ENCODE results near the gene PGAM4. TPM values are rescaled to one million over a fixed set of nuclear protein-coding genes. Genes with fewer than 3 reads are reported as not detected.
"Not testable (repeated sequence)": the region's sequence is repeated elsewhere in the genome, so short reads cannot be mapped to it uniquely, and the experiment has no call there.

PGAM4 gene
- total RNA-seq, result not detected
- long read RNA-seq, result 0 reads

- no peak for DNase-seq (ENCODE audit: low spot score)
Measured at GRCh38 chrX:77969538-77969937, at the start of gene PGAM4. Gene PGAM4 (minus strand): TSS chrX:77969638. CDS start chrX:77969638, 0 bp downstream.

DNA sequence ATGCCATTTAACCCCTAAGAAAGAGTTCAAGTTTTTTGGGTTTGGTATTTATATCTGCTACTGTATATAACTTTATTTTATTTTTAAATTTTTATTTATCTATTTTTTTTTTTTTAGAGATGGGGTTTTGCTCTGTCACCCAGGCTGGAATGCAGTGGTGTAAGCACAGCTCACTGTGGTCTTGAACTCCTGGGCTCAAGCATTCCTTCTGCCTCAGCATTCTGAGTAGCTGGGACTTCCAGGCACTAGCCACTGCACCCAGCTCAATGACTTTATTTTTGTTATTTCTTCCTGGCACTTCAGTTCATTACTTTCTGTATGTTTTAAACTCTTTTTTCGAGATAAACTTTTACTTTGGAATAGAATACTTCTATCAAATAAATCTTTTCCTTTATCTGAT lies 42.4 kb upstream of the PGAM4 start:
- DNase-seq (ENCODE audit: low spot score), result no peak

DNA sequence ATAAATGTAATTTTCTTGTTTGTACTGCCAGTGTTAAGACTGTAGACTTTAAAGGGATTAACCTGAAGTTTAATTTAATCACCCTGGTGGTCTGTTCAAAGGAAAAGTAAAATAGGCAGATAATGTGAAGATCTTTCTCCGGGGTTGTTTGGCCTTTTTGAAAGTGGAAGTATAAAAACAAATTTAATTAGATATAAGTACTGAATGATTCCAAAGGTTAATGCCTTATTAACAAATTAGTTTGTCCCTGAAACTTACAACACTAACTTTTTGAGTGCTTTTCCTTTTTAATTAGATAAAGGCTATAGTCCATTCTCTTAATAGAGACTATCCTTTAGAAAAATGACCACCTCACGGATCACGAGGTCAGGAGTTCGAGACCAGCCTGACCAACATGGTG lies 10.4 kb upstream of the PGAM4 start:
- DNase-seq (ENCODE audit: low spot score), result no peak

- no peak for DNase-seq (ENCODE audit: low spot score)
Measured at GRCh38 chrX:77977518-77977917, 8.1 kb upstream of the PGAM4 start.

GRCh38 chrX:77977095-77977494 lies 7.7 kb upstream of the PGAM4 start:
- DNase-seq (ENCODE audit: low spot score), result no peak

GRCh38 chrX:77975755-77976154 lies 6.3 kb upstream of the PGAM4 start:
- no peak for DNase-seq (ENCODE audit: low spot score)

GRCh38 chrX:77967631-77968030 lies 1.8 kb downstream of the PGAM4 start:
- DNase-seq (ENCODE audit: low spot score), result no peak

DNA sequence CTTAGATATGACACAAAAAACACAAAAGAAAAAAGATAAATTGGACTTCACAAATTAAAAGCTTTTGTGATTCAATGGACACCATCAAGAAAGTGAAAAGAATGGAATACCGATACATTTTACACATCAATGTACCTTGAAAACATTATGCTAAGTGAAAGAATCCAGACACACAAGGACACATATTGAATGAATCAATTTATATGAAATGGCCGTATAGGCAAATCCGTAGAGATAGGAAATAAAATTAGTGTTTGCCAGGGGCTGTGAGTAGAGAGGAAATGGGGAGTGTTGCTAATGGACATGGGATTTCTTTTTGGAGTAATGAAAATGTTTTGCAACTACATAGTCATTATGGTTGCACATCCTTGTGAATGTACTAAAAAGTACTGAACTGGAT lies 3.1 kb downstream of the PGAM4 start:
- no peak for DNase-seq (ENCODE audit: low spot score)

- DNase-seq (ENCODE audit: low spot score), result no peak
Measured at GRCh38 chrX:77962068-77962902, 7.2 kb downstream of the PGAM4 start.

GRCh38 chrX:77961063-77961462 lies 8.4 kb downstream of the PGAM4 start:
- no peak for DNase-seq (ENCODE audit: low spot score)

DNA sequence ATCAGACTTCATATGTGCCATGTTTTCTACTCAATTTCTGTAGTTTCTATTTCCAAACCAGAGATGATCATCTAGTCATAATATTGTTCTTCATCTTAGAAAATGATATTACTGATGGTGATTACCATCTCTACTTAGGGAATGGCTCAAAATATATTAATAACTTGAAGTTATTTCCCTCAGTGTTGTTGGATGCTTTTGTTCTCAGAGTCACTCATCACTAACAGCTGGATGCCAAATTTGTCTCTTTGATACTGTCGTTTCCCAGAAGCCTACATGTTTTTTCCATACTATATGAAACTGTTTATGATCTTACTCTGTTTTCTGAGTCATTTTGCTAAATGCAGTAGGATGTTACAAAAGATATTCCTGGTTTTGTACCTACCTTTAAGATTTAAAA lies 8.9 kb downstream of the PGAM4 start:
- no peak for DNase-seq (ENCODE audit: low spot score)

DNA sequence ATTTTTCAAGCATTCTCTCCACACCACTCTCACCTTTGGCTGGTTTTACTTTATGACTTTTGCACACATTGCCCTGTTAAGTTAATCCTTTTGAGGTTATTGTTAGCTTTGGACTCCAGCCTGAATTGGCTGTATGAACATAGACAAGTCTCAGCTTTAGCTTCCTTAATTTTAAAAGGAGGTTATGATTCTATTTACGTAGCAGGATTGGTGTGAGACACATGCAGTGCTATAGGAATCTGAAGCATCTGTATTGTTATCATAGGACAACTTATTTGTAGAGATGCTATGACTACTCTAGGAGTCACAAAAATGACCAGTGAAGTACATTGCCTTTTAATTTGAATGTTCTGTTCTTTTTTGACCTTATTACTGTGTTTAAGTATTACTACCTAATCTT lies 15.7 kb downstream of the PGAM4 start:
- no peak for DNase-seq (ENCODE audit: low spot score)

DNA sequence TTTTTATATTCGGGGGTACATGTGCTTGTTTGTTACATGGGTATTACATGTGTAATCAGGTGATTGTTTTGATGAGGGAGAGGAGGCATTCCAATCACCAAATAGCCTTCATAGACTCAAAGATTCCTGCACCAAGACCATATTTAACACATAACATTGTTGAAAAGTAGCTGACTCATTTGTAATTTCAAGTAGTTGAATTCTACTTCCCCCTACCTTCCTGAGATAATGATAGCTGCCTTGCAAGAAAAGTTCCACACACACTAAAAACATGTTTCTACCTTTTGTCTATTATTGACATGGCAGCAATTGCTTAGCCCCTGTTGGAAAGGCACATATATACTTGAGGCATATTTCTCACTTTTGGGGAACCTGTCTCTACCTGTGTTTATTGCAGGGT lies 16.1 kb downstream of the PGAM4 start:
- no peak for DNase-seq (ENCODE audit: low spot score)

- DNase-seq (ENCODE audit: low spot score), result no peak
Measured at GRCh38 chrX:77952173-77952572, 17.3 kb downstream of the PGAM4 start.

DNA sequence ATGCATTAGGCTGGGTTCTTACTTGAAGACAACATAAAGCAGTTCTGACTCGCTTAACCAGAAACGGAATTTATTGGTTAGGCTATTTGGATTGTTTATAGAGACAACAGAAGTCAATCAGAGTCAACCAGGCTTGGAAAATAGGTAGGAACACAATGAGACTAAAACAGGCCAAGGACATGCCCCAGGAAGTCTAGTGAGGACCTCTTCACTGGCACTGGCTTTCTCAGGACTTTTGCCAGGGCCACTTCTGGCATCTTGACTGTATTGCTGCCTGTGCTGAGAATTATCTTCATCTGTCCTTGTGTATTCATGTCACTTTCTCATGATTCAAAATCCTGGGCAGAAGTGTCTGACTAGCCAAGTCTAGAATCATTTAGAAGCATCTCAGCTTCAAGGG lies 19.6 kb downstream of the PGAM4 start:
- DNase-seq (ENCODE audit: low spot score), result no peak

DNA sequence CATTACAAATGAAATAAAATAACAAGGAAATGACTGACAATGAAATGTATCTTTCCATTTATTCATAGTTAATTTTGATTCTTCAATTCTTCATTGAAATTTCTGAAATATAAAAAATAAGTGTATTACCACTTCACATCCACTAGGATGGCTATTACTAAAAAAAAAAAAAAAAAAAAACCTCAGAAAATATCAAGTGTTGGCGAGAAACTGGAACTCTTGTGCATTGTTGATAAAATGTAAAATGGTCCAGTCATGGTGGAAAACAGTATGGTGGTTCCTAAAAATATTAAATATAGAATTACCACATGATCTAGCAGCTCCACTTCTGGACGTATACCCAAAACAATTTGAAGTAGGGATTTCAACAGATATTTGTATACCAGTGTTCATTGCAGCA lies 22.9 kb downstream of the PGAM4 start:
- no peak for DNase-seq (ENCODE audit: low spot score)

DNA sequence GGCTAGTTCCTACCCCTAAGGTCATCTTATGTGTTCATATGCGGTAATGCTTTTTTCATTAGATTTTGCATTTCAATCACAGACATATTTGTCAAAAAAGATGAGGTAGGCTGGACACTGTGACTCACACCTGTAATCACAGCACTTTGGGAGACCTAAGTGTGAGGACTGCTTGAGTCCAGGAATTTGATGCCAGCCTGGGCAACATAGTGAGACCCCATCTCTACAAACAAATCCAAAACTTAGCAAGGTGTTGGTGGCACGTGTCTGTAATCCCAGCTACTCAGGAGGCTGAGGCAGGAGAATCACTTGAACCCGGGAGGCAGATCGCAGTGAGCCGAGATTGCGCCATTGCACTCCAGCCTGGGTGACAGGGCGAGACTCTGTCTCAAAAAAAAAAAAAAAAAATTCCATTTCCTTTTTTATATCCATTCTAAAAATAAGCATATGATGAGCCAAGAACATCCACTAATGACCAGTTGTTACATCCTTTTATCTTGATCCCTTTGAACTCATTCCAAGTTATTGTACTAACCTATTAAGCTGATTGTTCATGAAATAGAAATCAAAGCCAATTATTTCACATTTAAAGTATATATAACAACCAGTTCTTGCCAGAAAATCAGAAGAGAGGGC lies 23.4 kb downstream of the PGAM4 start:
- no peak for DNase-seq (ENCODE audit: low spot score)

GRCh38 chrX:77945031-77945430 lies 24.4 kb downstream of the PGAM4 start:
- not testable (repeated sequence) for DNase-seq (ENCODE audit: low spot score)

DNA sequence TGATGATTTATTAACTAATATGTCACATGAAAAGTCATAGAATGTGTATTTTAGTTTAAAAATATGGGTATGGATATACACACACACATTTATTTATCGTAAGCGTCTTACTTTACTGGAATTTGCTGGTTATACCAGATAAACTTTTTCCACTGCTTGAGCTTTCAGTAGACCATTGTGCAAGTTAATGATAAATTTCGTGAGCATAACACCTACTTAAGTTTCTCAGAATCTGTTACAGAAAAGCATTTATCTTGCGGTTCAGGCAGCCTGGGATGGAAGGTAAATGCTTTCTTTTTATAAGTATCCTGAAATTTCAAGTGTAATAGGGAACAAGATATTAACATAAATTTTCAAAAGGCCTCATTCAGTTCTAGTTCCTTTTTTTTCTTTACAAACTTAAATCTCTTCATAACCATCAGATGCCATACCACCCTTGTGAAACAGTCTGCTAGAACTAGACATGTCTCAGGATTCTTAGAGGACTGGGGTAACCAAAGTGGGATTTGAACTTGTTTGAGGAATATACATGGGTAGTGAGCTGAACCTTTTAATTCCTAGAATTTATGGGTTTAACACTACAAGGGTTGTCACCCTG lies 31.3 kb downstream of the PGAM4 start:
- DNase-seq (ENCODE audit: low spot score), result no peak

DNA sequence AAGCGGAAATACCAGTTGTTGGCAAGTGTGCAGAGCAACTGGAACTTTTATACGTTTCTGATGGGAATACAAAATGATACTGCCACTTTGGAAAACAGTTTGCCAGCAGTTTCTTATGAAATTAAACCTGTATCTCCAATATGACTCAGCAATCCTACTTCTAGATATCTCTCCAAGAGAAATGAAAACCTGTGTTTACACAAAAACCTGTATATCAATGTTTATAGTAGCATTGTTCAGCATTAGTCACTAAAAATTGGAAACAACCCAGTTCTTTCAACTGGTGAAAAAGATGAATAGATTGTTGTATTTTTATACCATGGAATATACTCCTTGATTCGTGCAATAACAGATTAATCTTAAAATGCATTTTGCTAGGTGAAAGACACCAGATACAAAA lies 32.1 kb downstream of the PGAM4 start:
- DNase-seq (ENCODE audit: low spot score), result no peak

DNA sequence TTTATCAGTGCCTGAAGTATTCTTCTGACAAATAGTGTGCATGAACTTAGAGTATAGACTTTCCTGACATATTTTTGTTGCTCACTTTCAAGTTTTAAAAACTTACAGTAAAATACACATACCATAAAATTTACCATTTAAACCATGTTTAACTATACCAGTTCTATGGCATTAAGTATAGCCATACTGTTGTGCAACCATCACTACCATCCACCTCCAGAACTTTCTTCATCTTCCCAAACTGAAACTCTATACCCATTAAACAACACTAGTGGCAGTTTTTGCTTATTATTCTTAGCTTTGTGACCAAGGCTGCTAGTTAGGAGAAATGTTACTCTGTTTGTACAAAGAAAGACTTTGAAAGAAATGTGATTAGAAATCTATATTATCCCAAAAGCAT lies 33.1 kb downstream of the PGAM4 start:
- no peak for DNase-seq (ENCODE audit: low spot score)

DNA sequence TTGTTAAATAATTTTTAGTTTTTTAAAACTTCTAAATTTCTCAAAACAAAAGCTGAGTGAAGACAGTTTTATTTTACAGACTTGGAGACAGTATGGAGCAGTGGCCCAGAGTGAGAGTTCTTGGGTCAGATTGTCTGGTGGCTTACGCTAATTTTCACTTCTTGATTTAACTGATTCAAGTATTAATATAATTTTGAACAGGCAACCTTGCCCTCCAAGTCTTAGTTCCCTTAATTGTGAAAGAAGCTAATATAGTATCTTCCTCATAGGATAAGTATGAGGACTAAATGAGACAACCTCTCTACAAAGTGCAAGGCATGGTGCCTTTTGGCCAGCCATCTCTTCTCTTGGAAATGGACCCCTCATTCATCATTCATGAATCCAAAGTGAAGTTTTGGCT lies 33.6 kb downstream of the PGAM4 start:
- DNase-seq (ENCODE audit: low spot score), result no peak

- DNase-seq (ENCODE audit: low spot score), result no peak
Measured at GRCh38 chrX:77930581-77930980, 38.9 kb downstream of the PGAM4 start.
